GM21381 (cell line): ENCODE measurements around the gene SNRNP25.

Experiments
- ATAC-seq: cut with Tn5 transposase; IDR thresholded peaks from one replicate; pipeline ENCODE4 v1.9.1; 2021; ENCODE audit warnings: mild to moderate bottlenecking, moderate library complexity; ENCODE audit not compliant: unreplicated experiment

Gene SNRNP25

GRCh38 chr16:76535-77272, 23.1 kb downstream of the SNRNP25 start:
- ATAC-seq = no peak

GRCh38 chr16:77273-77806, 23.7 kb downstream of the SNRNP25 start:
- peak; percentile 27 for ATAC-seq

GRCh38 chr16:77807-78443, 24.3 kb downstream of the SNRNP25 start, which contains the start of gene MPG:
Gene MPG (plus strand): TSS chr16:78225. CDS start chr16:78310, 85 bp downstream.
- ATAC-seq = peak; percentile 76

GRCh38 chr16:78444-79150, 25.0 kb downstream of the SNRNP25 start:
- ATAC-seq = no peak

- ATAC-seq = no peak
Measured at GRCh38 chr16:79151-80054, 25.8 kb downstream of the SNRNP25 start.

- no peak for ATAC-seq
Measured at GRCh38 chr16:83060-83603, 29.5 kb downstream of the SNRNP25 start.

- ATAC-seq = no peak
Measured at GRCh38 chr16:83781-84615, 30.4 kb downstream of the SNRNP25 start.

- ATAC-seq = peak; percentile 52
Measured at GRCh38 chr16:84718-85406, 31.2 kb downstream of the SNRNP25 start.

GRCh38 chr16:85407-85782, 31.8 kb downstream of the SNRNP25 start:
- no peak for ATAC-seq

GRCh38 chr16:85865-86264, 32.2 kb downstream of the SNRNP25 start:
- no peak for ATAC-seq

- ATAC-seq = no peak
Measured at GRCh38 chr16:86483-86952, 32.9 kb downstream of the SNRNP25 start.

GRCh38 chr16:88613-89012, 35.0 kb downstream of the SNRNP25 start:
- no peak for ATAC-seq

- ATAC-seq = no peak
Measured at GRCh38 chr16:89391-90302, 36.0 kb downstream of the SNRNP25 start.

GRCh38 chr16:91484-91883, 37.9 kb downstream of the SNRNP25 start:
- no peak for ATAC-seq

- no peak for ATAC-seq
Measured at GRCh38 chr16:92431-93339, 39.1 kb downstream of the SNRNP25 start.

GRCh38 chr16:94918-95265, 41.3 kb downstream of the SNRNP25 start:
- ATAC-seq = no peak

- ATAC-seq = no peak
Measured at GRCh38 chr16:96935-97381, 43.3 kb downstream of the SNRNP25 start.
